B cell (primary cell): ENCODE data around the gene PTGES2. TPM values are rescaled to one million over a fixed set of nuclear protein-coding genes. Genes with fewer than 3 reads are reported as not detected.

Experiments
- ATAC-seq: fragments of 200-7000 bp; cut with Tn5 transposase; one replicate; pipeline ENCODE4 v1.10.0; 2021; ENCODE audit warnings: low read depth, mild to moderate bottlenecking, moderate number of reproducible peaks, moderate library complexity
- CTCF ChIA-PET: fragments of 350-600 bp; sonication (Branson Sonifier 250); formaldehyde crosslinking; loops from one replicate; lab custom pipeline; 2021; ENCODE audit warnings: antibody characterized with exemption, inconsistent platforms; lab: Charles Lee
- POLR2A ChIA-PET: fragments of 350-600 bp; sonication (Branson Sonifier 250); formaldehyde crosslinking; loops from one replicate; lab custom pipeline; 2021; ENCODE audit warnings: antibody characterized with exemption; lab: Charles Lee
- DNase-seq: peaks from one replicate; pipeline ENCODE4 v3.0.0; 2013
- H2AFZ ChIP-seq: 2 replicates; pipeline ENCODE4 v1.6.1; 2012; ENCODE audit warnings: mild to moderate bottlenecking, low read depth, low read length; ENCODE audit not compliant: insufficient read depth, poor library complexity, severe bottlenecking
- H3K27ac ChIP-seq, 2 donors: 1 replicate in 1 of 2; 2 replicates in 1 of 2; pipeline ENCODE4 v1.5.1; 2012 to 2013; ENCODE audit warnings: low read length in 2 of 2, mild to moderate bottlenecking in 2 of 2, moderate library complexity in 1 of 2
- H3K27me3 ChIP-seq, 4 experiments: fragments of 200-600 bp in 1 of 4; sonication (generic) in 1 of 4; replicated peaks in 1 of 4; 1 replicate in 2 of 4; 2 replicates in 2 of 4; pipeline versions ENCODE4 v1.6.1 to v1.7.0; 2013 to 2016; ENCODE audit warnings: low read length in 3 of 4, mild to moderate bottlenecking in 2 of 4, mixed read lengths in 1 of 4, moderate library complexity in 1 of 4; ENCODE audit not compliant: insufficient read depth in 4 of 4, control insufficient read depth in 3 of 4; ENCODE audit errors: control extremely low read depth in 1 of 4
- H3K36me3 ChIP-seq, 2 experiments: replicated peaks in 1 of 2; 1 replicate in 1 of 2; 2 replicates in 1 of 2; pipeline versions ENCODE4 v1.6.1 to v1.7.1; 2013; ENCODE audit warnings: low read length in 1 of 2; ENCODE audit not compliant: insufficient read depth in 2 of 2, control insufficient read depth in 1 of 2; ENCODE audit errors: control extremely low read depth in 1 of 2, extremely low read depth in 1 of 2
- H3K4me1 ChIP-seq, 2 donors: fragments of 200-600 bp in 1 of 2; sonication (generic) in 1 of 2; 1 replicate in 1 of 2; 2 replicates in 1 of 2; pipeline versions ENCODE4 v1.5.1 to v1.6.1; 2013 to 2017; ENCODE audit warnings: low read length in 2 of 2; ENCODE audit not compliant: control insufficient read depth in 2 of 2, insufficient read depth in 2 of 2
- H3K4me2 ChIP-seq: replicated peaks from 2 replicates; pipeline ENCODE3; 2012; ENCODE audit warnings: mild to moderate bottlenecking, low read depth, low read length; ENCODE audit not compliant: poor library complexity, severe bottlenecking
- H3K4me3 ChIP-seq, 5 experiments: fragments of 200-600 bp in 1 of 5; sonication (generic) in 1 of 5; 1 replicate in 3 of 5; 2 replicates in 2 of 5; pipeline versions ENCODE4 v1.5.1 to v1.7.0; 2011 to 2016; ENCODE audit warnings: low read length in 4 of 5, mild to moderate bottlenecking in 4 of 5, low read depth in 2 of 5, control low read depth in 1 of 5, moderate library complexity in 1 of 5; ENCODE audit not compliant: insufficient read depth in 1 of 5; ENCODE audit errors: control extremely low read depth in 1 of 5, extremely low read depth in 1 of 5
- H3K79me2 ChIP-seq: fragments of 200-600 bp; sonication (generic); one replicate; pipeline ENCODE4 v1.6.0; 2016; ENCODE audit warnings: low read length; ENCODE audit not compliant: control insufficient read depth, insufficient read depth
- H3K9ac ChIP-seq: fragments of 200-600 bp; sonication (generic); 2 replicates; pipeline ENCODE4 v1.6.1; 2017; ENCODE audit warnings: mild to moderate bottlenecking, low read length, moderate library complexity
- H3K9me3 ChIP-seq, 3 donors: one replicate each; pipeline versions ENCODE4 v1.6.1 to v1.7.1; 2013; ENCODE audit warnings: low read length in 2 of 3; ENCODE audit not compliant: control insufficient read depth in 2 of 3, insufficient read depth in 1 of 3; ENCODE audit errors: control extremely low read depth in 1 of 3
- H4K20me1 ChIP-seq: 2 replicates; pipeline ENCODE4 v1.6.0; 2012; ENCODE audit warnings: mild to moderate bottlenecking, low read length; ENCODE audit not compliant: insufficient read depth, control insufficient read depth, poor library complexity, severe bottlenecking
- H3K27ac Mint-ChIP-seq: one replicate; pipeline ENCODE4 v1.8.0; 2021; ENCODE audit warnings: mixed read lengths
- H3K27me3 Mint-ChIP-seq: one replicate; pipeline ENCODE4 v1.8.0; 2021; ENCODE audit warnings: mixed read lengths
- H3K4me1 Mint-ChIP-seq: one replicate; pipeline ENCODE4 v1.8.0; 2021; ENCODE audit warnings: mixed read lengths
- H3K4me3 Mint-ChIP-seq: one replicate; pipeline ENCODE4 v1.8.0; 2021; ENCODE audit warnings: mixed read lengths
- H3K9me3 Mint-ChIP-seq: one replicate; pipeline ENCODE4 v1.8.0; 2022; ENCODE audit warnings: mixed read lengths; ENCODE audit not compliant: insufficient read depth
- EZH2 ChIP-seq: IDR thresholded peaks from 2 replicates; pipeline ENCODE4 v1.6.1; 2012; ENCODE audit warnings: borderline replicate concordance, low read depth, mild to moderate bottlenecking, moderate library complexity, low read length; ENCODE audit not compliant: insufficient read depth, poor library complexity, severe bottlenecking
- WGBS: methylation state at CpG from one replicate; pipeline ENCODE4 v1.1.5; 2013; ENCODE audit warnings: missing lambda C conversion rate; ENCODE audit not compliant: insufficient coverage; 5-methylcytosine and 5-hydroxymethylcytosine counted together
- intact Hi-C: fragments of 100-400 bp; cut with micrococcal nuclease; formaldehyde crosslinking; loops from one replicate; pipeline ENCODE4 v1.10.0; 2022
- polyA plus RNA-seq: library from polyadenylated mRNA; depleted of rRNA; stranded (reverse); fragments of >200 nt; gene quantifications from 2 replicates; pipeline ENCODE4 v1.2.3, GENCODE V29; 2012
- total RNA-seq, 2 donors: library from RNA; stranded (reverse); fragments of 120-200 nt in 1 of 2; gene quantifications; 1 replicate in 1 of 2; 2 replicates in 1 of 2; pipeline versions ENCODE4 v1.2.3 to v1.2.4, GENCODE V29; 2013 to 2022
- TF ChIP-seq, protein P1 (sequence below): fragments of 200-600 bp; IDR thresholded peaks from one replicate; pipeline ENCODE4 v1.8.0; 2022; ENCODE audit warnings: antibody characterized with exemption, mild to moderate bottlenecking

PTGES2 gene
- total and polyA plus RNA-seq, 2 donors (not counting 1 experiment from before 2014, with no cell fraction given): 77.8 to 113 TPM

GRCh38 chr9:128167209-128167608, 39.7 kb upstream of the PTGES2 start:
- H3K9ac ChIP-seq: no peak overlapping the region
- Mint-ChIP-seq H3K4me1 (peaks cover 2% of the 10 kb centered on the region), H3K27ac (no peak overlapping the region), H3K9me3 (no peaks in the 10 kb centered on the region), H3K27me3 (no peaks in the 10 kb centered on the region), H3K4me3 (no peak overlapping the region)
- H3K79me2 ChIP-seq: peaks cover 9% of the 10 kb centered on the region
- H3K9me3 ChIP-seq: no peaks in the 10 kb centered on the region
- H3K36me3 ChIP-seq: peaks cover 6 to 52% of the 10 kb centered on the region in 2 experiments
- POLR2A ChIA-PET: no interaction called here
- CTCF ChIA-PET: no interaction called here
- H3K4me1 ChIP-seq: no peaks in the 10 kb centered on the region
- TF ChIP-seq, protein P1, sequence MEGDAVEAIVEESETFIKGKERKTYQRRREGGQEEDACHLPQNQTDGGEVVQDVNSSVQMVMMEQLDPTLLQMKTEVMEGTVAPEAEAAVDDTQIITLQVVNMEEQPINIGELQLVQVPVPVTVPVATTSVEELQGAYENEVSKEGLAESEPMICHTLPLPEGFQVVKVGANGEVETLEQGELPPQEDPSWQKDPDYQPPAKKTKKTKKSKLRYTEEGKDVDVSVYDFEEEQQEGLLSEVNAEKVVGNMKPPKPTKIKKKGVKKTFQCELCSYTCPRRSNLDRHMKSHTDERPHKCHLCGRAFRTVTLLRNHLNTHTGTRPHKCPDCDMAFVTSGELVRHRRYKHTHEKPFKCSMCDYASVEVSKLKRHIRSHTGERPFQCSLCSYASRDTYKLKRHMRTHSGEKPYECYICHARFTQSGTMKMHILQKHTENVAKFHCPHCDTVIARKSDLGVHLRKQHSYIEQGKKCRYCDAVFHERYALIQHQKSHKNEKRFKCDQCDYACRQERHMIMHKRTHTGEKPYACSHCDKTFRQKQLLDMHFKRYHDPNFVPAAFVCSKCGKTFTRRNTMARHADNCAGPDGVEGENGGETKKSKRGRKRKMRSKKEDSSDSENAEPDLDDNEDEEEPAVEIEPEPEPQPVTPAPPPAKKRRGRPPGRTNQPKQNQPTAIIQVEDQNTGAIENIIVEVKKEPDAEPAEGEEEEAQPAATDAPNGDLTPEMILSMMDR: no peak
- no peak for TF ChIP-seq EZH2
- no peaks in the 10 kb centered on the region for H3K27me3 ChIP-seq
- DNase-seq (no peak), ATAC-seq (no peak)
- intact Hi-C loops: no loop called here
- H2AFZ ChIP-seq: no peak overlapping the region
- H3K4me2 ChIP-seq: no peak overlapping the region
- H3K27ac ChIP-seq: no peak overlapping the region
- H4K20me1 ChIP-seq: no peaks in the 10 kb centered on the region
- 86% methylated on average over 1 of the region's 4 CpGs for WGBS
- no peak overlapping the region for H3K4me3 ChIP-seq

GRCh38 chr9:128166169-128166568, 38.6 kb upstream of the PTGES2 start:
- Histone ChIP-seq H3K36me3 (peaks cover 6 to 52% of the 10 kb centered on the region in 2 experiments), H3K4me3 (no peak overlapping the region), H3K27me3 (no peaks in the 10 kb centered on the region), H3K27ac (no peak overlapping the region), H3K4me1 (peaks cover 1 to 2% of the 10 kb centered on the region in 2 donors), H3K9ac (no peak overlapping the region), H3K79me2 (peaks cover 12% of the 10 kb centered on the region), H3K9me3 (no peaks in the 10 kb centered on the region), H3K4me2 (no peak overlapping the region), H4K20me1 (no peaks in the 10 kb centered on the region), H2AFZ (no peak overlapping the region)
- Mint-ChIP-seq H3K27me3 (no peaks in the 10 kb centered on the region), H3K4me3 (no peak overlapping the region), H3K27ac (no peak overlapping the region), H3K4me1 (peaks cover 7% of the 10 kb centered on the region), H3K9me3 (no peaks in the 10 kb centered on the region)
- POLR2A ChIA-PET: no interaction called here
- TF ChIP-seq, protein P1: no peak
- no peak for TF ChIP-seq EZH2
- intact Hi-C loops: no loop called here
- ATAC-seq (no peak), DNase-seq (no peak)
- 95% methylated on average over 12 of the region's 18 CpGs for WGBS
- CTCF ChIA-PET: no interaction called here
